MM.1S (cell line): ENCODE data around the gene CAPN8.

Source experiments
- CTCF ChIP-seq: fragments of 300-600 bp; sonication (generic); IDR thresholded peaks from 2 replicates; pipeline ENCODE4 v1.5.1; 2016; ENCODE audit warnings: antibody characterized with exemption, low read length, mixed read lengths
- EZH2 ChIP-seq: fragments of 300-600 bp; sonication (generic); optimal IDR thresholded peaks from 2 replicates; pipeline ENCODE3; 2017; ENCODE audit warnings: low read depth, mild to moderate bottlenecking, antibody characterized with exemption, low read length, mixed read lengths
- EZH2phosphoT487 ChIP-seq: fragments of 300-600 bp; sonication (generic); IDR thresholded peaks from 2 replicates; pipeline ENCODE4 v1.6.1; 2018; ENCODE audit warnings: antibody characterized with exemption, low read length

GRCh38 chr1:223702735-223703667 is 37.5 kb upstream of the CAPN8 start:
- TF ChIP-seq CTCF = no peak
- no peak for TF ChIP-seq EZH2phosphoT487
- TF ChIP-seq EZH2 = no peak
